ENCODE measurements around the gene GRID1. TPM values are rescaled to one million over a fixed set of nuclear protein-coding genes. Genes with fewer than 3 reads are reported as not detected.
"Not testable (repeated sequence)": the region's sequence is repeated elsewhere in the genome, so short reads cannot be mapped to it uniquely, and the experiment has no call there.

GRID1 gene
- total RNA-seq, 2 donors from 2014 or later, result 0.37 to 0.67 TPM

- Histone ChIP-seq H3K27ac (no peak overlapping the region), H3K27me3 (no peaks in the 10 kb centered on the region), H3K36me3 (no peaks in the 10 kb centered on the region), H3K9me3 (no peaks in the 10 kb centered on the region), H3K4me3 (no peak overlapping the region), H3K4me1 (no peaks in the 10 kb centered on the region)
- no peak for TF ChIP-seq CTCF (IDR thresholded peaks at IDR 0.05)
- DNase-seq (ENCODE audit: low spot score), result no peak
Observed at GRCh38 chr10:86108696-86109095, 257.9 kb downstream of the GRID1 start.

DNA sequence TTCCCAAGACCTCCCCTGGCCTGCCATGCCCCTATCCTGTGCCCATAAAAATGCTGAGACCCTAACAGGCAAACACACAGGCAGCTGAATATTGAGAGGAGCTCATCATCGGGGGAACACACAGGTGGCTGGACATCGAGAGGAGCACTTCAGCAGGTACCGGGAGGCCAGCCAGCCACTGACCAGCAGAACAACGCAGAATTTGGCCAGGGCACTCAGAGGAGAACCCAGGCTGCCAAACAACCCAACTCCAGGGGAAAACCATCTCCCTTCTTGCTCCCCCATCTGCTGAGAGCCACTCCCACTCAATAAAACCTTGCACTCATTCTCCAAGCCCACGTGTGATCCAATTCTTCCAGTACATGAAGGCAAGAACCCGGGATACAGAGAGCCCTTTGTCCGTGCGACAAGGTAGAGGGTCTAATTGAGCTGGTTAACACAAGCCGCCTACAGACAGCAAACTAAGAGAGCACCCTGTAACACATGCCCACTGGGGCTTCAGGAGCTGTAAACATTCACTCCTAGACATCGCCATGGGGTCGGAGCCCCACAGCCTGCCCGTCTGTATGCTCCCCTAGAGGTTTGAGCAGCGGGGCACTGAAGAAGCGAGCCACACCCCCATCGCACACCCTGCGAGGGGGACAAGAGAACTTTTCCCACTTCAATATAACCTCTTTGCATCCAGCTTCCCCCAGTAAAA lies 258.8 kb downstream of the GRID1 start:
- H3K36me3 ChIP-seq; H3K27ac ChIP-seq; H3K9me3 ChIP-seq; H3K27me3 ChIP-seq; H3K4me1 ChIP-seq; DNase-seq (ENCODE audit: low spot score); H3K4me3 ChIP-seq: not testable (repeated sequence)

DNA sequence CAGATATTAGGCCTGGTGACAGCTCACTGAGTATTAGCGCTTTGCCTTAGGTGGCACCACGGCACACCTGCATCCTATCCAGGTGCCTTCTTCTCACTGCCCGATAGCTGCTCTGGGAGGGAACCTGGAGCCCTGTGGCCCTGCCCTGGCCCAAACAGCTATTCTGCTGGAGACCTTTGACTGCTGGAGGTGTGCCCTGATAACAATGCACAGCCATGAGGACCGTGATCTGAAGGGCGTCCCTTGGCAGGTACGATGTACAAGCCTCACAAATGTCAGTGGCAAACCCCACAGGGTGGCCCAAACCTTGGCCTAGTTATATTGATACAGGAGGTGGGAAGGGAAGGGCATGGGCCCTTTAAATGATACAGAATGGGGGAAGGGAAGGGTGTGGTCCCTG lies 259.5 kb downstream of the GRID1 start:
- H3K27ac ChIP-seq, result no peak overlapping the region
- H3K9me3 ChIP-seq, result no peaks in the 10 kb centered on the region
- no peak overlapping the region for H3K4me3 ChIP-seq
- no peaks in the 10 kb centered on the region for H3K27me3 ChIP-seq
- H3K36me3 ChIP-seq, result no peaks in the 10 kb centered on the region
- no peak for TF ChIP-seq CTCF (IDR thresholded peaks at IDR 0.05)
- DNase-seq (ENCODE audit: low spot score), result no peak
- H3K4me1 ChIP-seq, result no peaks in the 10 kb centered on the region

- no peak for DNase-seq (ENCODE audit: low spot score)
- Histone ChIP-seq H3K9me3 (no peaks in the 10 kb centered on the region), H3K27ac (no peak overlapping the region), H3K36me3 (no peaks in the 10 kb centered on the region), H3K4me1 (no peaks in the 10 kb centered on the region), H3K4me3 (no peak overlapping the region), H3K27me3 (no peaks in the 10 kb centered on the region)
- no peak for TF ChIP-seq CTCF (IDR thresholded peaks at IDR 0.05)
Observed at GRCh38 chr10:86106616-86107015, 260.0 kb downstream of the GRID1 start.

DNA sequence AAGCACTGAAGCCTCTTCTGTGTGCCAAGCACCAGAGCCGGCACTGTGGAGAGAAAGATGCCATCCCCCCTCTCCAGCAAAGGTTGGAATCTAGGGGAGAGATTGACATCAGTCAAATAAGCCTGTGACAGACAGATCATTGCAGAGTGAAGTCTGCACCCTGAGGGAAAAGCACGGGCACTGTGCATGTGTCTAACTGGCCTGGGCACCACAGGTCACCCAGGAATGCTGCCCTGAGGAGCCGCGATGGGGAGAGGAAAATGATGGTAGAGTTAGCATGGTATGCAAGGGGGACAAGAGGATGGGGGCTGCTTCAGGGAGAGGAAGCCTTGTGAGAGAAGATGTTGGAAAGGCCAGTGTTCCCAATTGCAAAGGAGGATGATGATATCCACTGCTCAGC lies 261.0 kb downstream of the GRID1 start:
- Histone ChIP-seq H3K27me3 (no peaks in the 10 kb centered on the region), H3K27ac (no peak overlapping the region), H3K36me3 (no peaks in the 10 kb centered on the region), H3K4me1 (no peaks in the 10 kb centered on the region), H3K9me3 (no peaks in the 10 kb centered on the region), H3K4me3 (no peak overlapping the region)
- TF ChIP-seq CTCF (IDR thresholded peaks at IDR 0.05), result no peak
- DNase-seq (ENCODE audit: low spot score), result no peak

- no peaks in the 10 kb centered on the region for H3K27me3 ChIP-seq
- H3K4me1 ChIP-seq, result no peaks in the 10 kb centered on the region
- H3K4me3 ChIP-seq, result no peak overlapping the region
- TF ChIP-seq CTCF (IDR thresholded peaks at IDR 0.05), result no peak
- no peaks in the 10 kb centered on the region for H3K9me3 ChIP-seq
- DNase-seq (ENCODE audit: low spot score), result no peak
- H3K27ac ChIP-seq, result no peak overlapping the region
- no peaks in the 10 kb centered on the region for H3K36me3 ChIP-seq
Observed at GRCh38 chr10:86105181-86105580, 261.4 kb downstream of the GRID1 start.
